GM18517 (cell line): Measurements from ENCODE around the gene RPS6KA5.
"Not testable (repeated sequence)": the region's sequence is repeated elsewhere in the genome, so short reads cannot be mapped to it uniquely, and the experiment has no call there.

Source experiments
- ATAC-seq: cut with Tn5 transposase; IDR thresholded peaks from one replicate; pipeline ENCODE4 v1.9.1; 2021; ENCODE audit warnings: mild to moderate bottlenecking, moderate library complexity; ENCODE audit not compliant: unreplicated experiment

The RPS6KA5 gene

GRCh38 chr14:90942511-90942910 lies 117.9 kb downstream of the RPS6KA5 start:
- no peak for ATAC-seq

- ATAC-seq = no peak
Measured at GRCh38 chr14:90941706-90942105, 118.7 kb downstream of the RPS6KA5 start.

GRCh38 chr14:90940318-90940962 lies 120.0 kb downstream of the RPS6KA5 start:
- no peak for ATAC-seq

GRCh38 chr14:90939252-90939795 lies 121.1 kb downstream of the RPS6KA5 start:
- ATAC-seq = not testable (repeated sequence)

GRCh38 chr14:90938615-90939014 lies 121.8 kb downstream of the RPS6KA5 start:
- no peak for ATAC-seq

GRCh38 chr14:90936757-90937440 lies 123.5 kb downstream of the RPS6KA5 start:
- no peak for ATAC-seq

GRCh38 chr14:90924621-90925340 lies 135.7 kb downstream of the RPS6KA5 start:
- ATAC-seq = no peak

- no peak for ATAC-seq
Measured at GRCh38 chr14:90922141-90922540, 138.3 kb downstream of the RPS6KA5 start.

GRCh38 chr14:90911121-90911520 lies 149.3 kb downstream of the RPS6KA5 start:
- no peak for ATAC-seq

GRCh38 chr14:90907178-90907577 lies 153.3 kb downstream of the RPS6KA5 start:
- no peak for ATAC-seq

GRCh38 chr14:90905531-90905930 lies 154.9 kb downstream of the RPS6KA5 start:
- ATAC-seq = peak; percentile 91

- no peak for ATAC-seq
Measured at GRCh38 chr14:90903101-90903500, 157.3 kb downstream of the RPS6KA5 start.

GRCh38 chr14:90900476-90901083 lies 159.9 kb downstream of the RPS6KA5 start:
- ATAC-seq = no peak

GRCh38 chr14:90897022-90897421 lies 163.4 kb downstream of the RPS6KA5 start:
- ATAC-seq = no peak

GRCh38 chr14:90894241-90894640 lies 166.2 kb downstream of the RPS6KA5 start:
- no peak for ATAC-seq

GRCh38 chr14:90893510-90893909 lies 166.9 kb downstream of the RPS6KA5 start:
- no peak for ATAC-seq

- no peak for ATAC-seq
Measured at GRCh38 chr14:90892970-90893369, 167.5 kb downstream of the RPS6KA5 start.

- no peak for ATAC-seq
Measured at GRCh38 chr14:90891326-90891725, 169.1 kb downstream of the RPS6KA5 start.

- no peak for ATAC-seq
Measured at GRCh38 chr14:90890322-90891020, 170.0 kb downstream of the RPS6KA5 start.

GRCh38 chr14:90886297-90886815 lies 174.1 kb downstream of the RPS6KA5 start:
- ATAC-seq = no peak
